Neutrophil (primary cell): ENCODE measurements around the gene LRRC58.

Experiments used
- H3K27ac ChIP-seq: fragments of 200-600 bp; sonication (generic); 2 replicates; pipeline ENCODE4 v1.5.1; 2016; ENCODE audit warnings: mild to moderate bottlenecking, moderate library complexity
- H3K27me3 ChIP-seq: fragments of 200-600 bp; sonication (generic); 2 replicates; pipeline ENCODE4 v1.6.0; 2016; ENCODE audit warnings: mild to moderate bottlenecking
- H3K36me3 ChIP-seq: fragments of 200-600 bp; sonication (generic); 2 replicates; pipeline ENCODE4 v1.5.1; 2017
- H3K4me1 ChIP-seq, 2 experiments: fragments of 200-600 bp in 1 of 2; sonication (generic) in 1 of 2; 1 replicate in 1 of 2; 2 replicates in 1 of 2; pipeline versions ENCODE4 v1.5.1 to v1.6.1; 2013 to 2016; ENCODE audit warnings: low read depth in 1 of 2, low read length in 1 of 2, mild to moderate bottlenecking in 1 of 2, moderate library complexity in 1 of 2; ENCODE audit not compliant: control insufficient read depth in 1 of 2, insufficient read depth in 1 of 2
- H3K4me3 ChIP-seq, 2 experiments: fragments of 200-600 bp in 1 of 2; sonication (generic) in 1 of 2; 1 replicate in 1 of 2; 2 replicates in 1 of 2; pipeline ENCODE4 v1.5.1; 2013 to 2016; ENCODE audit warnings: low read depth in 1 of 2, low read length in 1 of 2, mild to moderate bottlenecking in 1 of 2, moderate library complexity in 1 of 2
- H3K9me3 ChIP-seq: fragments of 200-600 bp; sonication (generic); 2 replicates; pipeline ENCODE4 v1.5.1; 2016
- CTCF ChIP-seq: fragments of 200-600 bp; sonication (generic); IDR thresholded peaks from 2 replicates; pipeline ENCODE4 v1.5.1; 2016; ENCODE audit warnings: antibody characterized with exemption

LRRC58 gene

GRCh38 chr3:120350401-120350941 lies 1.3 kb upstream of the LRRC58 start:
- TF ChIP-seq CTCF: no peak
- peaks cover 18 to 21% of the 10 kb centered on the region in 2 experiments for H3K4me1 ChIP-seq
- no peak overlapping the region for H3K4me3 ChIP-seq
- no peaks in the 10 kb centered on the region for H3K9me3 ChIP-seq
- peaks cover 5% of the 10 kb centered on the region for H3K36me3 ChIP-seq
- H3K27ac ChIP-seq: no peak overlapping the region
- no peaks in the 10 kb centered on the region for H3K27me3 ChIP-seq

GRCh38 chr3:120349855-120350125 lies 636 bp upstream of the LRRC58 start:
- H3K27ac ChIP-seq: peak overlapping the region; percentile 82
- no peak for TF ChIP-seq CTCF
- H3K9me3 ChIP-seq: no peaks in the 10 kb centered on the region
- peak overlapping the region; percentile 77 to 90 for H3K4me3 ChIP-seq
- H3K4me1 ChIP-seq: peaks cover 18 to 21% of the 10 kb centered on the region in 2 experiments
- H3K36me3 ChIP-seq: peaks cover 9% of the 10 kb centered on the region
- no peaks in the 10 kb centered on the region for H3K27me3 ChIP-seq

GRCh38 chr3:120348065-120348990 lies 826 bp downstream of the LRRC58 start:
- Histone ChIP-seq H3K27me3 (no peaks in the 10 kb centered on the region), H3K27ac (peak overlapping the region; percentile 82), H3K4me3 (peak overlapping the region; percentile 77 to 90), H3K4me1 (peaks cover 18 to 21% of the 10 kb centered on the region in 2 experiments), H3K9me3 (no peaks in the 10 kb centered on the region), H3K36me3 (peaks cover 9% of the 10 kb centered on the region)
- TF ChIP-seq CTCF: no peak

GRCh38 chr3:120344349-120344748 lies 4.8 kb downstream of the LRRC58 start:
- Histone ChIP-seq H3K4me3 (no peak overlapping the region), H3K27ac (no peak overlapping the region), H3K36me3 (peaks cover 9% of the 10 kb centered on the region), H3K9me3 (no peaks in the 10 kb centered on the region), H3K27me3 (no peaks in the 10 kb centered on the region), H3K4me1 (peaks cover 8 to 12% of the 10 kb centered on the region in 2 experiments)
- no peak for TF ChIP-seq CTCF

- no peak for TF ChIP-seq CTCF
- H3K27ac ChIP-seq: no peak overlapping the region
- H3K27me3 ChIP-seq: no peaks in the 10 kb centered on the region
- H3K4me1 ChIP-seq: no peaks in the 10 kb centered on the region
- peaks cover 9% of the 10 kb centered on the region for H3K36me3 ChIP-seq
- H3K9me3 ChIP-seq: no peaks in the 10 kb centered on the region
- no peak overlapping the region for H3K4me3 ChIP-seq
These were observed 7.4 kb downstream of the LRRC58 start for GRCh38 chr3:120341658-120342346.
